Loucy (cell line): Measurements from ENCODE around the gene SLC29A4.
"Not testable (repeated sequence)": the region's sequence is repeated elsewhere in the genome, so short reads cannot be mapped to it uniquely, and the experiment has no call there.

Experiments
- H2AFZ ChIP-seq: fragments of 200-600 bp; sonication (generic); 2 replicates; pipeline ENCODE4 v1.6.0; 2016; ENCODE audit warnings: antibody characterized with exemption, mild to moderate bottlenecking, low read length, moderate library complexity
- H3F3A ChIP-seq: fragments of 200-600 bp; 2 replicates; pipeline ENCODE4 v1.6.0; 2016; ENCODE audit warnings: antibody characterized with exemption, low read depth, mild to moderate bottlenecking
- H3K27me3 ChIP-seq: fragments of 200-600 bp; sonication (generic); 2 replicates; pipeline ENCODE4 v1.6.1; 2014; ENCODE audit warnings: low read length, mild to moderate bottlenecking; ENCODE audit not compliant: insufficient read depth, poor library complexity, severe bottlenecking
- H3K36me3 ChIP-seq: fragments of 200-600 bp; sonication (generic); 2 replicates; pipeline ENCODE4 v1.6.1; 2016; ENCODE audit warnings: low read length; ENCODE audit not compliant: insufficient read depth
- H3K4me1 ChIP-seq: fragments of 200-600 bp; sonication (generic); 2 replicates; pipeline ENCODE4 v1.5.1; 2014; ENCODE audit warnings: low read length, mild to moderate bottlenecking; ENCODE audit not compliant: insufficient read depth, poor library complexity, severe bottlenecking
- H3K4me2 ChIP-seq: fragments of 200-600 bp; sonication (generic); 2 replicates; pipeline ENCODE4 v1.6.0; 2014; ENCODE audit warnings: antibody characterized with exemption, low read length, low read depth, mild to moderate bottlenecking; ENCODE audit not compliant: poor library complexity, severe bottlenecking
- H3K4me3 ChIP-seq: fragments of 200-600 bp; sonication (generic); 2 replicates; pipeline ENCODE4 v1.5.1; 2014; ENCODE audit warnings: low read length, mild to moderate bottlenecking, mixed read lengths; ENCODE audit not compliant: poor library complexity, severe bottlenecking
- H3K79me2 ChIP-seq: fragments of 200-600 bp; sonication (generic); 2 replicates; pipeline ENCODE4 v1.6.1; 2014; ENCODE audit warnings: low read length; ENCODE audit not compliant: insufficient read depth
- H3K9ac ChIP-seq: fragments of 200-600 bp; sonication (generic); 2 replicates; pipeline ENCODE4 v1.6.0; 2014; ENCODE audit warnings: mild to moderate bottlenecking, low read depth, low read length, moderate library complexity; ENCODE audit not compliant: poor library complexity, severe bottlenecking
- H3K9me2 ChIP-seq: fragments of 200-600 bp; sonication (generic); replicated peaks from 2 replicates; pipeline ENCODE4 v1.6.1; 2016; ENCODE audit warnings: low read depth, low read length, mixed read lengths
- H3K9me3 ChIP-seq: fragments of 200-600 bp; sonication (generic); 2 replicates; pipeline ENCODE4 v1.6.1; 2014; ENCODE audit warnings: mild to moderate bottlenecking, antibody characterized with exemption, low read length, low read depth; ENCODE audit not compliant: insufficient read depth
- H4K20me1 ChIP-seq: fragments of 200-600 bp; sonication (generic); 2 replicates; pipeline ENCODE4 v1.6.0; 2014; ENCODE audit warnings: antibody characterized with exemption, low read length, mild to moderate bottlenecking; ENCODE audit not compliant: insufficient read depth, poor library complexity, severe bottlenecking
- CTCF ChIP-seq: fragments of 200-600 bp; sonication (generic); conservative IDR thresholded peaks from 2 replicates; pipeline ENCODE4 v1.5.1; 2014; ENCODE audit warnings: mild to moderate bottlenecking, antibody characterized with exemption, low read length
- EZH2phosphoT487 ChIP-seq: fragments of 200-600 bp; IDR thresholded peaks from 2 replicates; pipeline ENCODE4 v1.6.1; 2018; ENCODE audit warnings: antibody characterized with exemption, mild to moderate bottlenecking, moderate library complexity, borderline replicate concordance

Gene SLC29A4

GRCh38 chr7:5254371-5254770 is 28.4 kb upstream of the SLC29A4 start:
- H3F3A ChIP-seq, H4K20me1 ChIP-seq, H3K4me2 ChIP-seq: not testable (repeated sequence)

GRCh38 chr7:5255832-5256231 is 26.9 kb upstream of the SLC29A4 start:
- H3K9ac ChIP-seq = no peak overlapping the region
- H3K79me2 ChIP-seq = no peaks in the 10 kb centered on the region
- no peak overlapping the region for H2AFZ ChIP-seq
- no peaks in the 10 kb centered on the region for H3K9me2 ChIP-seq
- H3K4me1 ChIP-seq = no peaks in the 10 kb centered on the region
- no peaks in the 10 kb centered on the region for H4K20me1 ChIP-seq
- no peak overlapping the region for H3K4me2 ChIP-seq
- no peaks in the 10 kb centered on the region for H3F3A ChIP-seq
- no peak overlapping the region for H3K4me3 ChIP-seq
- no peaks in the 10 kb centered on the region for H3K27me3 ChIP-seq
- TF ChIP-seq CTCF (no peak), EZH2phosphoT487 (no peak)
- H3K36me3 ChIP-seq = no peaks in the 10 kb centered on the region
- H3K9me3 ChIP-seq = no peaks in the 10 kb centered on the region

More at GRCh38 chr7:5254371-5254770, 28.4 kb upstream of the SLC29A4 start:
- not testable (repeated sequence) for H3K79me2 ChIP-seq, H3K4me3 ChIP-seq, H3K9me2 ChIP-seq, H3K9ac ChIP-seq, H2AFZ ChIP-seq, H3K36me3 ChIP-seq, H3K27me3 ChIP-seq, H3K4me1 ChIP-seq, H3K9me3 ChIP-seq

- not testable (repeated sequence) for H3K36me3 ChIP-seq, H3K9ac ChIP-seq, H3K9me2 ChIP-seq, H3K27me3 ChIP-seq, H2AFZ ChIP-seq, H3K9me3 ChIP-seq, H3K79me2 ChIP-seq, H3K4me1 ChIP-seq, H4K20me1 ChIP-seq, H3K4me2 ChIP-seq, H3F3A ChIP-seq, H3K4me3 ChIP-seq
Observed at GRCh38 chr7:5260530-5261068, 22.1 kb upstream of the SLC29A4 start.

GRCh38 chr7:5263066-5263465 is 19.7 kb upstream of the SLC29A4 start:
- H3K4me2 ChIP-seq, H3K9ac ChIP-seq, H3K79me2 ChIP-seq, H3F3A ChIP-seq, H3K9me3 ChIP-seq, H3K36me3 ChIP-seq, H3K4me3 ChIP-seq, H3K27me3 ChIP-seq, H4K20me1 ChIP-seq, H2AFZ ChIP-seq, H3K4me1 ChIP-seq, H3K9me2 ChIP-seq: not testable (repeated sequence)
